Stimulated activated CD4-positive, alpha-beta T cell treated with anti-CD3 and anti-CD28 coated beads, Interleukin-15, amount 100 ng/mL, for 1 hour (primary cell): ENCODE data around the gene TPD52L2.
"Not testable (repeated sequence)": the region's sequence is repeated elsewhere in the genome, so short reads cannot be mapped to it uniquely, and the experiment has no call there.

Source experiments
- DNase-seq, 2 donors: peaks; one replicate each; pipeline ENCODE4 v3.0.0-alpha.2; 2020; ENCODE audit warnings: low read depth in 1 of 2, low spot score in 1 of 2

The TPD52L2 gene

DNA sequence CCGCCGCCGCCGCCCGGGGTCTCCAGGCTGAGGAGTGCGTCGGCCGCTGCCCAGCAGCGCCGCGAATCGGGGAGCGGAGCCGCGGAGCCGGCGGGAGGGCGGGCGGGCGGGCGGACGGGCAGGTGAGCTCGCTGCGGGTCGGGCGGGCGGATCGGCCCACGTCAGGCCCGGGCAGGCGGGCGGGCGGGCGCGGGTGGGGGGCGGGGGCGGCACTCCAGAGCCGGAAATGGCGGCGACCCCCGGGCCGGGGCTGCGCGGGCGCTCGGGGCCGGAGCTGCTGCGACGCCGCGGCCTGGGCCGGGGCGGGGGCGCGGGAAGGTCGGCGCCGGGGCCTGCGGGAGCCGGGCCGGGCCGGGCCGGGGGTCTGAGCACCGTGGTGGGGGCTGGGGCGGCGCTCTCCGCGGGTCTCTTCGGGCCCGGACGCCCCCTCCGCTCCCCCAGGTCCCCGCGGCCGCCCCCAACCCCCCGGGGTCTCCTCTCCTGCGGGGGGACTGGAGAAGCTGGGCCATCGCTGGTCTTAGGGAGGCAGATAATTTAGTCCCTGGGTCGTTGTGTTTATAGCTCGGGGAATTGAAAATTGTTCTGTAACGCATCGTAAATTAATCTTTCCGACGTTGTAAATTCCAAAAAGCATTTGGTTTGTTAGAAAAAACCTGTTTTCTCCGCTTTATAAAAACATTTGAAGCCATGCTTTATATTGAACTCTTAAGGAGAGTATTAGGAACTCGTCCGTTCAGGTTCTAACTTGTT, 30.3 kb downstream of the TPD52L2 start:
- no peak for DNase-seq

DNA sequence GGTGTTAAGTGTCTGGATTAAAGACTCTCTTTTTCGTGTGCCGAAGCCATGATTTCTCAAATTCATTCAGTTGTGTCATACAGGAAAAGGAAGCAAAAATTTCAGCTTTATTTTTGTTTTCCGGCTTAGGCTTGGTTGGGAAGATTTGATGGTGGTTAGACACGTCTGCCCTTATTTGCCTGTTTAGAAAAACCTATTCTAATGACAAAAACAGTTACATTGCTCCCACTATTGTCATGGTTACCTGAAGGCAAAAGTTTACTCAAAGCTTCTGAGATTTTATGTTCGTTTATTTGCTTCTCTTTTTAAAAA, 30.8 kb downstream of the TPD52L2 start:
- no peak for DNase-seq

GRCh38 chr20:63896264-63897105, 31.4 kb downstream of the TPD52L2 start:
- DNase-seq = no peak

DNA sequence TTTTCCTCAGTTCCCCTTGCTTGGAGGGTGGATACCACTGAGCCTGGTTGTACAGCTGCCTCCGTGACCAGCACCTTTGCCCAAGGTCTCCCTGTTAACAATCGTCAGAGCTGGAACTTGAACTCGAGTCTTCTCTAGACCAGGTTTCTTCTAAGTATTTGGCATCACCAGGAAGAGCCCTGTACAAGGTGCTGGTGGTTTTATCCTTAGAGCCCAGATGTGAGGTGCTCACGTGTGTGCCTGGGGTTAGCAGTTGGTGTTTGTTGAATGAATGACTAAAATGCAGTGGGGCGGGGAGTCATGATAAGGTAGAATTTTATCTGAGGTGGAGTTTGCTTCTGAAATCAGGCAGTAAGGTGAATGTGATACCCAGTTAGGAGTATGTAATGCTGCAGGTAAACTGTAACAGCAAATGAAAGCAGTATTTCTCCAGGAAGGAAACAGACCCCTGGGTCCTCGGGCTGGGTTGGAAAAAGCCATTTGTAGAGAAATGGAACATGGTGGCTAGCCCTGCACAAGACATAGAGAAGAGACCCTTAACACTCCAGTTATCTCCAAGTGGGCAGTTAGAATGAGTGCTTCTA, 33.0 kb downstream of the TPD52L2 start:
- no peak for DNase-seq

GRCh38 chr20:63898882-63899558, 34.0 kb downstream of the TPD52L2 start:
- DNase-seq = no peak

DNA sequence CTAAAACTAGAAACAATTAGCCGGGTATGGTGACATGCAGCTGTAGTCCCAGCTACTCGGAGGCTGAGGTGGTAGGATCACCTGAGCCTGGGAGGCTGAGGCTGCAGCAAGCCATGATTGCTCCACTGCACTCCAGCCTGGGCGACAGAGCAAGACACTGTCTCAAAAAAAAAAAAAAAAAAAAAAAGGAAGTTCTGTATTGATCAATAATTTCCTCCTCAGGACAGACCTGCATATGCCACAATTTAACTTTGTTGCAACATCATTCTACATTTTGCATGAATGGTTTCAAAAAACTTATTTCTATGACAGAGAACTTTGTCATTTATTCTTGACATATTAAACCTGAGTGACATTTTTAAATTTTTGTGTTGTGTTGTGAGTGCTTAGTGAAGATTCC, 35.3 kb downstream of the TPD52L2 start:
- no peak for DNase-seq

- DNase-seq = no peak
Observed at GRCh38 chr20:63903796-63904561, 38.9 kb downstream of the TPD52L2 start.

- DNase-seq = no peak
Observed at GRCh38 chr20:63908008-63908682, 43.1 kb downstream of the TPD52L2 start.

- DNase-seq = no peak
Observed at GRCh38 chr20:63911176-63911575, 46.1 kb downstream of the TPD52L2 start.

GRCh38 chr20:63913768-63914167, 48.7 kb downstream of the TPD52L2 start:
- no peak for DNase-seq

GRCh38 chr20:63915471-63915870, 50.4 kb downstream of the TPD52L2 start:
- DNase-seq = no peak

DNA sequence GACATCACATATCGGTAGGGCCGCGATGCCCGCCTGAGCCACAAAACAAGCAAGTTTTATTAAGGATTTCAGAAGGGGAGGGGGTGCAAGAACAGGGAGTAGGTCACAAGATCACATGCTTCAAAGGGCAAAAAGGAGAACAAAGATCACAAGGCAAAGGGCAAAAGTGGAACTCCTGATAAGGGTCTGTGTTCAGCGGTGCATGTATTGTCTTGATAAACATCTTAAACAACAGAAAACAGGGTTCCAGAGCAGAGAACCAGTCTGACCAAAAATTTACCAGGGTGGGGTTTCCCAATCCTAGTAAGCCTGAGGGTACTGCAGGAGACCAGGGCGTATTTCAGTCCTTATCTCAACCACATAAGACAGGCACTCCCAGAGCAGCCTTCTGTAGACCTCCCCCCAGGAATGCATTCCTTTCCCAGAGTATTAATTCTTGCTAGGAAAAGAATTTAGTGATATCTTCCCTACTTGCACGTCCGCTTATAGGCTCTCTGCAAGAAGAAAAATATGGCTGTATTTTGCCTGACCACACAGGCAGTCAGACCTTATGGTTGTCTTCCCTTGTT, 51.4 kb downstream of the TPD52L2 start:
- not testable (repeated sequence) for DNase-seq

DNA sequence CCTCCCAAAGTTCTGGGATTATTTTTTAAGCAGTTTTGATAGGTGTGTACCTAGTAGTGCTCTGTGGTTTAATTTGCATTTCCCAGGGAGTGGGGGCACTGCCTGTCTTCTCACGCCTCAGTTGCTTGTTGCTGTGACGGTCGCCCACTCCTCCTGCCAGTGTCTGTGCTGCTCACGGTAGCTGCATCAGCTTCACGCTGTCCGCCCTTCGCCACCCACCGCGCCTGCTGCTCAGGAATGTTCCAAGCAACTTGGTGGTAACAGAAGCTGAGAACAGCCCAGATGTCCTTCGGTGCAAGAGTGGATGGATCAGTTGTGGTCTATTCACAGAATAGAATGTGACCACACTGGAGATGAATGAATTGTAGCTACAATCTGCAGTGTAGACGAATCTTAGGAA, 52.7 kb downstream of the TPD52L2 start:
- DNase-seq = no peak

GRCh38 chr20:63919130-63919529, 54.1 kb downstream of the TPD52L2 start:
- DNase-seq = no peak

GRCh38 chr20:63920226-63920625, 55.2 kb downstream of the TPD52L2 start:
- DNase-seq = no peak

DNA sequence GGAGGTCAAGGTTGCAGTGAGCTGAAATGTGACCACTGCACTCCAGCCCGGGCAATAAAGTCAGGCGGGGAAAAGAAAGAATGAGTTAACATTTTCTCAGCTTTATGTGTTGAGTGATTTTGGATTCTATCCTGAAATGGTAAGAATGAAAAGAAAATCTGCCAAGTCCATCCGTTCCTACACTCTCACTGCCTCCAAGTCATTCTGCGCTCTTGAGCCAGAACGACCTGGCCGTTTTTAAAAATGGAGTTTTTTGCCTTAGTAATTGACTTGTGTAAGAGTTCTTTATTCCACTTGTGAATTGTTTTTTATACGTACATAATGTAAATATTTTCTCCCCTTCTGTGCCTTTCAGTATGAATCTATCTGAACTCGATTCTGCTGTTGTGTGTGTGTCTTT, 58.6 kb downstream of the TPD52L2 start:
- DNase-seq = no peak

GRCh38 chr20:63924241-63924640, 59.2 kb downstream of the TPD52L2 start:
- DNase-seq = no peak

DNA sequence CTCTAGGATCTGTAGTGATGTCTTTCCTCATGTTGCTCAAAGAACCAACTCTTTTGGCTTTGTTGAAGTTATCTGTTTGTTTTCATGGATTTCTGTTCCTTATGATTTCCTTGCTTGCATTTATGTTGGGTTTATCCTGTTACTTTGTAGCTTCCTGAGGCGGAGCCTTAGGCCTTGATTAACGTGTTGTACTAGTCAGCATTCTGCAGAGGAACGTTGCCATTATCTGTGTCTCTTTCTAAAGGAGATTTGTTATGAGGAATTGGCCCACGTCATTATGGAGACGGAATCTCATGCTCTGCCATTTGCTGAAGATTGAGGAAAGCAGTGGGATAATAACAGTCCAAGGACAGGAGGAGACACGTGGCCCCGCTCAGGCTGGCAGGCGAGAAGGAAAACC, 61.2 kb downstream of the TPD52L2 start:
- DNase-seq = no peak

DNA sequence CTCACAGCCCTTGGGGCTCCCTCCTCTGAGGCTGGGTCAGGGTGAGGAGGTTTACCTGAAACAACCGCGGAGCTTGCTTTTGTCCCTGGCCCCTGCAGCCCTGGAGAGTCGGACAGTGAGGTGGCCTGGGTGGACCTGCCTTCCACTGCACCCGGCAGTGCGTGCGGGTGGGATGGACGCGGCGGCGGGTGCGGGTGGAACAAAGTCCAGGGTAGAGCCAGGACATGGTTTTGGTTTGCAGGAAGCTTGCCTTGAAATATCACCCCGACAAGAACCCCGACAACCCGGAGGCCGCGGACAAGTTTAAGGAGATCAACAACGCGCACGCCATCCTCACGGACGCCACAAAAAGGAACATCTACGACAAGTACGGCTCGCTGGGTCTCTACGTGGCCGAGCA, 64.0 kb downstream of the TPD52L2 start:
- DNase-seq = no peak

DNA sequence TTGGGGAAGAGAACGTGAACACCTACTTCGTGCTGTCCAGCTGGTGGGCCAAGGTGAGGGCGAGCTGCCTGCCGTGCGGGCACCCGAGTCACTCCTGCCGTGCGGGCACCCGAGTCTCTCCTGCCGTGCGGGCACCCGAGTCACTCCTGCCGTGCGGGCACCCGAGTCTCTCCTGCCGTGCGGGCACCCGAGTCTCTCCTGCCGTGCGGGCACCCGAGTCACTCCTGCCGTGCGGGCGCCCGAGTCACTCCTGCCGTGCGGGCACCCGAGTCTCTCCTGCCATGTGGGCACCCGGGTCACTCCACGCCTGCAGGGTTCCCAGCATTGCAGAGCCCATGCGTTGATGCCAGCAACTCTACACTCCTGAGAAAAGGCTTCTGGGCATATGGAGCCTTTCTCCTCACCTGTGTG, 64.4 kb downstream of the TPD52L2 start:
- not testable (repeated sequence) for DNase-seq
